ENCODE measurements around the gene ERCC3. TPM values are rescaled to one million over a fixed set of nuclear protein-coding genes. Genes with fewer than 3 reads are reported as not detected.

ERCC3 gene
- total RNA-seq, 1 donor from 2014 or later = 43.0 TPM

Small RNA genes lying within 50 kb of the gene (small RNA-seq; reads per million reads assigned to genes)
- not detected for gene RNU6-1147P (ENCODE audit: low replicate concordance)

Other genes starting within 250 kb of the ERCC3 start
- gene BIN1, start 187.0 kb downstream of the ERCC3 start, total RNA-seq = 42.8 TPM
- 3.4 TPM for gene CYP27C1, start 73.8 kb downstream of the ERCC3 start, total RNA-seq
- 37.1 TPM for gene MAP3K2, start 93.8 kb upstream of the ERCC3 start, total RNA-seq
- 0.25 TPM for gene PROC, start 124.3 kb upstream of the ERCC3 start, total RNA-seq
- gene IWS1, start 232.3 kb upstream of the ERCC3 start, total RNA-seq = 28.3 TPM
- under 0.01 TPM for gene MYO7B, start 241.5 kb upstream of the ERCC3 start, total RNA-seq